Esophagus squamous epithelium (tissue), 5 donors: ENCODE measurements around the gene UBE3B. TPM values are rescaled to one million over a fixed set of nuclear protein-coding genes. Genes with fewer than 3 reads are reported as not detected.

ENCODE experiments used
- DNase-seq: peaks from one replicate; lab custom pipeline; 2025; lab: John Stamatoyannopoulos, UW
- H3K27ac ChIP-seq, 4 donors: fragments of 200-600 bp; sonication (generic); one replicate each; pipeline ENCODE4 v1.5.1; 2016 to 2019; ENCODE audit warnings: mild to moderate bottlenecking in 1 of 4
- H3K27me3 ChIP-seq, 4 donors: fragments of 200-600 bp; sonication (generic); 1 replicate in 3 of 4; 2 replicates in 1 of 4; pipeline versions ENCODE4 v1.5.1 to v1.6.0; 2017 to 2021; ENCODE audit warnings: antibody characterized with exemption in 1 of 4
- H3K36me3 ChIP-seq, 3 donors: fragments of 200-600 bp; sonication (generic); one replicate each; pipeline ENCODE4 v1.5.1; 2016 to 2019
- H3K4me1 ChIP-seq, 3 donors: fragments of 200-600 bp; sonication (generic); one replicate each; pipeline ENCODE4 v1.5.1; 2017 to 2019
- H3K4me3 ChIP-seq, 4 donors: fragments of 200-600 bp; sonication (generic); 1 replicate in 3 of 4; 2 replicates in 1 of 4; pipeline ENCODE4 v1.5.1; 2016 to 2019; ENCODE audit warnings: mild to moderate bottlenecking in 2 of 4, moderate library complexity in 1 of 4
- H3K9me3 ChIP-seq, 3 donors: fragments of 200-600 bp; sonication (generic); one replicate each; pipeline ENCODE4 v1.5.1; 2016 to 2019
- CTCF ChIP-seq, 6 experiments: fragments of 450-650 bp in 4 of 6; fragments of 200-600 bp in 2 of 6; sonication (generic) in 2 of 6; IDR thresholded peaks; one replicate each; pipeline ENCODE4 v1.5.1; 2016 to 2019; ENCODE audit warnings: antibody characterized with exemption in 6 of 6, mild to moderate bottlenecking in 4 of 6, moderate library complexity in 4 of 6
- POLR2A ChIP-seq, 4 donors: fragments of 450-650 bp; IDR thresholded peaks; one replicate each; pipeline ENCODE4 v1.6.1; 2017; ENCODE audit warnings: antibody characterized with exemption in 4 of 4, mild to moderate bottlenecking in 4 of 4, moderate library complexity in 3 of 4
- WGBS, 2 donors: methylation state at CpG; one replicate each; pipeline ENCODE4 v1.1.5; 2018; 5-methylcytosine and 5-hydroxymethylcytosine counted together
- intact Hi-C: fragments of 100-400 bp; cut with DNase I; formaldehyde crosslinking; loops from one replicate; pipeline ENCODE4 v1.15.0; 2022
- total RNA-seq, 4 donors: library from RNA; depleted of rRNA; stranded (reverse); fragments of >200 nt; gene quantifications; one replicate each; pipeline ENCODE4 v1.1.0, GENCODE V29; 2016
- donor health status: DM: yes; HTN: yes; CAD: no.

UBE3B gene
- total RNA-seq, 4 donors from 2014 or later, result 31.7 to 48.7 (median 37.6) TPM

- TF ChIP-seq POLR2A (IDR thresholded peaks at IDR 0.05), result no peak
- no peak for TF ChIP-seq CTCF (IDR thresholded peaks at IDR 0.05)
- H3K27ac ChIP-seq, result no peak overlapping the region
- peaks cover 0 to 15% (median 0%) of the 10 kb centered on the region in 4 donors for H3K27me3 ChIP-seq
- H3K36me3 ChIP-seq, result peaks cover 0 to 17% (median 0%) of the 10 kb centered on the region in 3 donors
- no peak for DNase-seq
- H3K4me3 ChIP-seq, result no peak overlapping the region
- no peaks in the 10 kb centered on the region for H3K9me3 ChIP-seq
- H3K4me1 ChIP-seq, result peaks cover 0 to 14% (median 10%) of the 10 kb centered on the region in 3 donors
- 79 to 83% methylated on average over 3 to 5 of the region's 6 CpGs for WGBS, 2 donors
- intact Hi-C loops, result no loop called here
Measured at GRCh38 chr12:109542876-109543275, 65.4 kb downstream of the UBE3B start.

GRCh38 chr12:109544955-109545531, 67.6 kb downstream of the UBE3B start:
- TF ChIP-seq POLR2A (IDR thresholded peaks at IDR 0.05) (no peak), CTCF (IDR thresholded peaks at IDR 0.05) (no peak)
- Histone ChIP-seq H3K27me3 (peaks cover 0 to 36% (median 0%) of the 10 kb centered on the region in 4 donors), H3K27ac (no peak overlapping the region), H3K4me1 (peaks cover 0 to 14% (median 10%) of the 10 kb centered on the region in 3 donors), H3K4me3 (no peak overlapping the region), H3K36me3 (peaks cover 0 to 8% (median 0%) of the 10 kb centered on the region in 3 donors), H3K9me3 (no peaks in the 10 kb centered on the region)
- no peak for DNase-seq
- intact Hi-C loops, result no loop called here
- 21% methylated on average over 4 of the region's 7 CpGs; no CpG with 5 or more reads in 1 of the 2 donors for WGBS, 2 donors

GRCh38 chr12:109545826-109546225, 68.4 kb downstream of the UBE3B start:
- Histone ChIP-seq H3K9me3 (no peaks in the 10 kb centered on the region), H3K4me3 (no peak overlapping the region), H3K36me3 (no peaks in the 10 kb centered on the region), H3K27ac (no peak overlapping the region), H3K4me1 (peaks cover 0 to 14% (median 10%) of the 10 kb centered on the region in 3 donors), H3K27me3 (peaks cover 0 to 44% (median 0%) of the 10 kb centered on the region in 4 donors)
- no peak for TF ChIP-seq CTCF (IDR thresholded peaks at IDR 0.05)
- no peak for TF ChIP-seq POLR2A (IDR thresholded peaks at IDR 0.05)
- no peak for DNase-seq
- 33% methylated on average over 1 of the region's 5 CpGs; no CpG with 5 or more reads in 1 of the 2 donors for WGBS, 2 donors
- intact Hi-C loops, result no loop called here

- 83 to 87% methylated on average over 17 to 18 of the region's 18 CpGs for WGBS, 2 donors
- peaks cover 0 to 53% (median 0%) of the 10 kb centered on the region in 4 donors for H3K27me3 ChIP-seq
- no peak for TF ChIP-seq POLR2A (IDR thresholded peaks at IDR 0.05)
- TF ChIP-seq CTCF (IDR thresholded peaks at IDR 0.05), result no peak
- intact Hi-C loops, result no loop called here
- H3K4me1 ChIP-seq, result peaks cover 0 to 14% (median 10%) of the 10 kb centered on the region in 3 donors
- H3K4me3 ChIP-seq, result no peak overlapping the region
- no peaks in the 10 kb centered on the region for H3K9me3 ChIP-seq
- DNase-seq, result no peak
- no peak overlapping the region for H3K27ac ChIP-seq
- no peaks in the 10 kb centered on the region for H3K36me3 ChIP-seq
Measured at GRCh38 chr12:109547286-109547685, 69.9 kb downstream of the UBE3B start.

GRCh38 chr12:109548258-109548657, 70.8 kb downstream of the UBE3B start:
- H3K9me3 ChIP-seq, result no peaks in the 10 kb centered on the region
- no peak overlapping the region for H3K27ac ChIP-seq
- TF ChIP-seq POLR2A (IDR thresholded peaks at IDR 0.05), result no peak
- no peak for DNase-seq
- peaks cover 0 to 14% (median 10%) of the 10 kb centered on the region in 3 donors for H3K4me1 ChIP-seq
- 60 to 69% methylated on average over 2 to 4 of the region's 4 CpGs for WGBS, 2 donors
- no peaks in the 10 kb centered on the region for H3K36me3 ChIP-seq
- H3K4me3 ChIP-seq, result no peak overlapping the region
- intact Hi-C loops, result no loop called here
- peaks cover 0 to 59% (median 0%) of the 10 kb centered on the region in 4 donors for H3K27me3 ChIP-seq
